Tibial nerve (tissue), 4 donors: ENCODE results near the gene ETV3. TPM values are rescaled to one million over a fixed set of nuclear protein-coding genes. Genes with fewer than 3 reads are reported as not detected.

ENCODE experiments used
- DNase-seq, 2 donors: peaks; one replicate each; pipeline ENCODE4 v3.0.0-alpha.2; 2019; ENCODE audit warnings: low spot score in 2 of 2
- H3K27ac ChIP-seq, 4 donors: fragments of 200-600 bp; sonication (generic) in 3 of 4; one replicate each; pipeline ENCODE4 v1.5.1; 2017 to 2019; ENCODE audit warnings: mild to moderate bottlenecking in 1 of 4
- H3K27me3 ChIP-seq, 2 donors: fragments of 200-600 bp; sonication (generic) in 1 of 2; one replicate each; pipeline versions ENCODE4 v1.5.1 to v1.6.0; 2017 to 2019
- H3K36me3 ChIP-seq, 3 donors: fragments of 200-600 bp; sonication (generic); one replicate each; pipeline ENCODE4 v1.5.1; 2018 to 2019
- H3K4me1 ChIP-seq, 4 donors: fragments of 200-600 bp; sonication (generic) in 3 of 4; one replicate each; pipeline ENCODE4 v1.5.1; 2017 to 2019
- H3K4me3 ChIP-seq, 4 donors: fragments of 200-600 bp; sonication (generic) in 3 of 4; one replicate each; pipeline ENCODE4 v1.5.1; 2017 to 2019; ENCODE audit warnings: mild to moderate bottlenecking in 1 of 4, moderate library complexity in 1 of 4
- H3K9me3 ChIP-seq, 4 donors: fragments of 200-600 bp; sonication (generic) in 3 of 4; one replicate each; pipeline ENCODE4 v1.5.1; 2017 to 2019
- EP300 ChIP-seq, 2 donors: sonication (generic); formaldehyde crosslinking; IDR thresholded peaks; one replicate each; pipeline ENCODE4 v1.6.1; 2017; ENCODE audit warnings: antibody characterized with exemption in 2 of 2, mild to moderate bottlenecking in 1 of 2
- POLR2A ChIP-seq, 2 donors: fragments of 450-650 bp; IDR thresholded peaks; one replicate each; pipeline ENCODE4 v1.6.1; 2017; ENCODE audit warnings: antibody characterized with exemption in 2 of 2, mild to moderate bottlenecking in 2 of 2, moderate library complexity in 2 of 2
- WGBS, 2 donors: methylation state at CpG; one replicate each; pipeline ENCODE4 v1.1.5; 2018; 5-methylcytosine and 5-hydroxymethylcytosine counted together
- total RNA-seq, 4 donors: library from RNA; depleted of rRNA; stranded (reverse); fragments of >200 nt; gene quantifications; one replicate each; pipeline ENCODE4 v1.1.0, GENCODE V29; 2016
- TF ChIP-seq, protein P1 (sequence below), 5 experiments: fragments of 200-600 bp in 3 of 5; fragments of 450-650 bp in 2 of 5; sonication (generic) in 3 of 5; IDR thresholded peaks; one replicate each; pipeline ENCODE4 v1.5.1; 2016 to 2019; ENCODE audit warnings: antibody characterized with exemption in 5 of 5, mild to moderate bottlenecking in 3 of 5, moderate library complexity in 2 of 5

Gene ETV3
- total RNA-seq, 4 donors from 2014 or later, result 18.4 to 20.0 (median 19.1) TPM

DNA sequence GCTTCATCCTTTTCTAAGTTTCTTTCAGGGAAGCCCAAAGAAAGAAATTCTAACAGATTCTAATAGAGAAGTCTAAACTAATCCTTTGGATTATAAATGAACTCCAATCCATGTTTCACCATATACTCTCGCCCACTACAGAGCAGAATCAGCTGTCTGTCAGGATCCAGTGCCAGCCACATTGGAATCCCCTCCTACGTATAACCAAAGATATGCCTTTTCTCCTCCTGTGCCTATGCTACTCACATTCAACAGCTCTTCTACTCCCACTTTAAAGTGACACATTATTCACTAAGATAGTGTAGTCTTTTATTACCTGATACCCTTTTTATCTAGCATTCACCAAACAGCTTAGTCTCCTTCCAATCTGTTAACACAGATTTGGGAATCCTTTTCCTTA is 3.1 kb downstream of the ETV3 start:
- Histone ChIP-seq H3K27ac (no peak overlapping the region), H3K4me1 (peaks cover 0 to 38% (median 17%) of the 10 kb centered on the region in 4 donors), H3K27me3 (no peaks in the 10 kb centered on the region), H3K9me3 (no peaks in the 10 kb centered on the region), H3K36me3 (peaks cover 0 to 60% (median 7%) of the 10 kb centered on the region in 3 donors), H3K4me3 (no peak overlapping the region)
- TF ChIP-seq POLR2A (IDR thresholded peaks at IDR 0.05), result no peak
- TF ChIP-seq, protein P1, sequence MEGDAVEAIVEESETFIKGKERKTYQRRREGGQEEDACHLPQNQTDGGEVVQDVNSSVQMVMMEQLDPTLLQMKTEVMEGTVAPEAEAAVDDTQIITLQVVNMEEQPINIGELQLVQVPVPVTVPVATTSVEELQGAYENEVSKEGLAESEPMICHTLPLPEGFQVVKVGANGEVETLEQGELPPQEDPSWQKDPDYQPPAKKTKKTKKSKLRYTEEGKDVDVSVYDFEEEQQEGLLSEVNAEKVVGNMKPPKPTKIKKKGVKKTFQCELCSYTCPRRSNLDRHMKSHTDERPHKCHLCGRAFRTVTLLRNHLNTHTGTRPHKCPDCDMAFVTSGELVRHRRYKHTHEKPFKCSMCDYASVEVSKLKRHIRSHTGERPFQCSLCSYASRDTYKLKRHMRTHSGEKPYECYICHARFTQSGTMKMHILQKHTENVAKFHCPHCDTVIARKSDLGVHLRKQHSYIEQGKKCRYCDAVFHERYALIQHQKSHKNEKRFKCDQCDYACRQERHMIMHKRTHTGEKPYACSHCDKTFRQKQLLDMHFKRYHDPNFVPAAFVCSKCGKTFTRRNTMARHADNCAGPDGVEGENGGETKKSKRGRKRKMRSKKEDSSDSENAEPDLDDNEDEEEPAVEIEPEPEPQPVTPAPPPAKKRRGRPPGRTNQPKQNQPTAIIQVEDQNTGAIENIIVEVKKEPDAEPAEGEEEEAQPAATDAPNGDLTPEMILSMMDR (IDR thresholded peaks at IDR 0.05), result no peak
- no peak for TF ChIP-seq EP300 (IDR thresholded peaks at IDR 0.05)
- DNase-seq, result no peak
- WGBS, 2 donors, result 76% methylated on average over 2 of the region's 2 CpGs

DNA sequence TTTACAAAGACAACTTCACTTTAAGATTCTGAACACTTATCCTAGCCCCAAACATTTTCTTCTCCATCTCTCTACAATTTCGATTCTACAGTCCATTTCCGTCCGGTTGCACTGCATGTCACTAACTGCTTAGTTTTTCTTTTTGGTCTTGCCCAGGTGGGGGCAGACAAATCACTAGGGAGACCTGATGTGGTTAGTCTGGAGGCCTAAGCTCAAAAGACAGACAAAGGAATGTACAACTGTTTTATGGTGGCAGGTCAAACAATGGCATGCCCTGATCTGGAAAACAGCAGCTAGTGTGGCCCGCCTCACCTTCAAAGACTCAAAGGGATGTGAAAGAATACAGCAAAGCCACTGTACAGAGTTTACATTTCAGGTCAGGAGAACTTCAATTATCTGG is 3.8 kb downstream of the ETV3 start:
- Histone ChIP-seq H3K4me3 (no peak overlapping the region), H3K36me3 (peaks cover 0 to 66% (median 7%) of the 10 kb centered on the region in 3 donors), H3K9me3 (no peaks in the 10 kb centered on the region), H3K4me1 (peaks cover 0 to 37% (median 17%) of the 10 kb centered on the region in 4 donors), H3K27me3 (no peaks in the 10 kb centered on the region), H3K27ac (no peak overlapping the region)
- 87 to 91% methylated on average over 4 of the region's 4 CpGs for WGBS, 2 donors
- TF ChIP-seq, protein P1 (IDR thresholded peaks at IDR 0.05), result no peak
- no peak for TF ChIP-seq EP300 (IDR thresholded peaks at IDR 0.05)
- TF ChIP-seq POLR2A (IDR thresholded peaks at IDR 0.05), result no peak
- DNase-seq, result no peak

DNA sequence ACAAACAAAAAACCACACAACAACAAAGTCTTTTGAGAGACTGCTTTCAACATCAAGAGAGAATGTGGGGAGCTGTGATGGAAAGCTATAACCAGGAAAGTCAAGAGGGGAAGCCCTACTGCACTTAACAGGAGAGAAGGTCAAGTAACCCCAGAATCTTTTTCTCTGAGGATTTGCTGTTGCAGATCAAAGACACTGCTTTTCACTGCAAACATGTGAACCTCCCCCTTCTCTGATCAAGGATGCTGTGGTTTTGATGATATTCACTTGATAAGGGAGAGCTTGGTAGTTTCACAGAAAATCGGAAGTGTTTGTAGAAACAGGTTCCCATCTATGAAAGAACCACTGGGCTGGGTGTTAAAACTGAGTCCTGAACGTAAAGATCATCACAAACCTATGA is 4.8 kb downstream of the ETV3 start:
- H3K4me1 ChIP-seq, result peaks cover 0 to 30% (median 17%) of the 10 kb centered on the region in 4 donors
- H3K4me3 ChIP-seq, result no peak overlapping the region
- H3K9me3 ChIP-seq, result no peaks in the 10 kb centered on the region
- H3K27me3 ChIP-seq, result no peaks in the 10 kb centered on the region
- H3K27ac ChIP-seq, result no peak overlapping the region
- DNase-seq, result no peak
- TF ChIP-seq, protein P1 (IDR thresholded peaks at IDR 0.05), result no peak
- 71 to 80% methylated on average over 2 of the region's 2 CpGs for WGBS, 2 donors
- peaks cover 0 to 74% (median 7%) of the 10 kb centered on the region in 3 donors for H3K36me3 ChIP-seq

DNA sequence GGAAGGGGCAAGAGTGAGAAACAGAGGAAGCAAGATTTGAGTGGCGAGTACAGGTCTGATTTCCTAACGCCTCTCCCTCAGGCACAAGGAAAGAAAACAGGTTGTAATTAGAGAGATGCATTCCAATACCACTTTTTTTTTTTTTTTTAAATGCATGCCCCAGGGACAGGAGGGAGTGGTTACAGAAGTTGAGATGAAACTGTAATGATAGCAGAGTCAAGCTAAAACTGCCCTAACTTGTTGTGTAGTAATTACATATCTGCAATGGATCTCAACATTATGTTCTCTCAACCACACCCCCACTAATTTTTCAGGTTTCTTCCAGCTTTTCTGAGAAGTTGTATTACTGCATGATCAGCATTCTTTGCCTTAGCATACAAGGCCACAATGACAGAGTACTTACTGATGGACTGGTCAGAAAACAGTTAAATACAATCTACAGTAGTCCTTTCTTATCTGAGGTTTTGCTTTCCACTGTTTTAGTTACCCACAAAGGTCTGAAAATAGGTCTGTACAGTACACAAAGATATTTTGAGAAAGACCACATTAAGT is 5.5 kb downstream of the ETV3 start:
- no peaks in the 10 kb centered on the region for H3K27me3 ChIP-seq
- 50 to 65% methylated on average over 2 of the region's 2 CpGs for WGBS, 2 donors
- H3K9me3 ChIP-seq, result no peaks in the 10 kb centered on the region
- peaks cover 0 to 82% (median 7%) of the 10 kb centered on the region in 3 donors for H3K36me3 ChIP-seq
- no peak for DNase-seq
- no peak for TF ChIP-seq EP300 (IDR thresholded peaks at IDR 0.05)
- TF ChIP-seq POLR2A (IDR thresholded peaks at IDR 0.05), result no peak
- TF ChIP-seq, protein P1 (IDR thresholded peaks at IDR 0.05), result no peak
- no peak overlapping the region for H3K27ac ChIP-seq
- no peak overlapping the region for H3K4me3 ChIP-seq
- H3K4me1 ChIP-seq, result peaks cover 0 to 30% (median 17%) of the 10 kb centered on the region in 4 donors

DNA sequence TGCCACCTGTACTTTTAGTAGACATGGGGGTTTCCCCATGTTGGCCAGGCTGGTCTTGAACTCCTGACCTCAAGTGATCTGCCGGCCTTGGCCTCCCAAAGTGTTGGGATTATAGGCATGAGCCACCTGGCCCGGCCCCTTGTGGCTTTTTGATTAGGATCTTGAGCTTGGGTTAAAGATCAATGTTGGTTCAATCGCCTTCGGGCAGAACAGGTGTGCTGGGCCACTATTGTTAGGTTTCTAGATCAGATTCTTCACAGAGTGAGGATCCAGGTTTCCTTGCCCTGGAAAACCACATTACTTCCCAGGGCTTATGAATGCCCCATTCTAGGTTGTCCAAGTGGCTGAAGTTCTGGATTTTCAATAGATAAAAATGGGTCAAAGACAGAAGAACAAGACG is 6.1 kb downstream of the ETV3 start:
- peaks cover 0 to 88% (median 7%) of the 10 kb centered on the region in 3 donors for H3K36me3 ChIP-seq
- H3K4me3 ChIP-seq, result no peak overlapping the region
- no peak for TF ChIP-seq EP300 (IDR thresholded peaks at IDR 0.05)
- no peak for TF ChIP-seq POLR2A (IDR thresholded peaks at IDR 0.05)
- TF ChIP-seq, protein P1 (IDR thresholded peaks at IDR 0.05), result no peak
- H3K9me3 ChIP-seq, result no peaks in the 10 kb centered on the region
- peaks cover 0 to 26% (median 15%) of the 10 kb centered on the region in 4 donors for H3K4me1 ChIP-seq
- 84 to 85% methylated on average over 5 of the region's 5 CpGs for WGBS, 2 donors
- no peak for DNase-seq
- H3K27me3 ChIP-seq, result no peaks in the 10 kb centered on the region
- H3K27ac ChIP-seq, result no peak overlapping the region
